IMR-90 (cell line): ENCODE data around the gene B3GNT9. TPM values are rescaled to one million over a fixed set of nuclear protein-coding genes. Genes with fewer than 3 reads are reported as not detected.

Source experiments
- ATAC-seq: fragments of 200-7000 bp; cut with Tn5 transposase; 2 replicates; pipeline ENCODE4 v1.9.1; 2020; ENCODE audit warnings: low read depth, mild to moderate bottlenecking, moderate library complexity
- BruUV-seq: library from RNA; stranded (reverse); fragments of 400-500 nt; replicated peaks from 2 replicates; lab custom pipeline; 2021; lab: Mats Ljungman, UMichigan
- CTCF ChIA-PET: fragments of 300-600 bp; formaldehyde crosslinking; extraction: SDS; loops from one replicate; lab custom pipeline; 2021; ENCODE audit warnings: antibody characterized with exemption; lab: Yijun Ruan, JAX
- POLR2A ChIA-PET: fragments of 300-600 bp; sonication (Branson Sonifier 250); formaldehyde crosslinking; loops from one replicate; lab custom pipeline; 2022; ENCODE audit warnings: antibody characterized with exemption; ENCODE audit not compliant: unreplicated experiment; lab: Charles Lee
- DNase-seq: peaks from one replicate; pipeline ENCODE4 v3.0.0; 2013
- H2AFZ ChIP-seq: replicated peaks from 2 replicates; pipeline ENCODE3; 2013; ENCODE audit warnings: low read length, mild to moderate bottlenecking; ENCODE audit not compliant: poor library complexity
- H2AK5ac ChIP-seq: 2 replicates; pipeline ENCODE4 v1.6.1; 2013; ENCODE audit warnings: low read depth, low read length, inconsistent platforms
- H2AK9ac ChIP-seq: replicated peaks from 2 replicates; pipeline ENCODE3; 2013; ENCODE audit warnings: mild to moderate bottlenecking, low read depth, low read length, moderate library complexity; ENCODE audit not compliant: poor library complexity
- H2BK120ac ChIP-seq: 2 replicates; pipeline ENCODE4 v1.6.1; 2013; ENCODE audit warnings: low read depth, low read length, inconsistent platforms
- H2BK15ac ChIP-seq: 3 replicates; pipeline ENCODE4 v1.6.1; 2013; ENCODE audit warnings: low read depth, low read length, inconsistent platforms
- H2BK20ac ChIP-seq: 2 replicates; pipeline ENCODE4 v1.6.1; 2013; ENCODE audit warnings: low read depth, mild to moderate bottlenecking, inconsistent platforms, low read length, moderate library complexity
- H2BK5ac ChIP-seq: 2 replicates; pipeline ENCODE4 v1.6.1; 2013; ENCODE audit warnings: mild to moderate bottlenecking, low read depth, low read length, inconsistent platforms; ENCODE audit not compliant: poor library complexity, severe bottlenecking
- H3K14ac ChIP-seq: replicated peaks from 2 replicates; pipeline ENCODE4 v1.6.1; 2013; ENCODE audit warnings: low read depth, low read length, inconsistent platforms
- H3K18ac ChIP-seq: 2 replicates; pipeline ENCODE4 v1.6.1; 2013; ENCODE audit warnings: low read depth, low read length, control low read depth
- H3K23ac ChIP-seq: 2 replicates; pipeline ENCODE4 v1.6.1; 2013; ENCODE audit warnings: low read depth, low read length, inconsistent platforms
- H3K27ac ChIP-seq: 2 replicates; pipeline ENCODE4 v1.5.1; 2013; ENCODE audit warnings: mild to moderate bottlenecking, control low read depth, low read length; ENCODE audit not compliant: insufficient read depth
- H3K27me3 ChIP-seq: 2 replicates; pipeline ENCODE4 v1.6.1; 2013; ENCODE audit warnings: low read length; ENCODE audit not compliant: control insufficient read depth, insufficient read depth
- H3K36me3 ChIP-seq: 2 replicates; pipeline ENCODE4 v1.6.1; 2013; ENCODE audit warnings: low read length, mixed read lengths; ENCODE audit not compliant: control insufficient read depth, insufficient read depth
- H3K4ac ChIP-seq: 2 replicates; pipeline ENCODE4 v1.6.1; 2013; ENCODE audit warnings: low read depth, low read length, inconsistent platforms
- H3K4me1 ChIP-seq: 2 replicates; pipeline ENCODE4 v1.6.1; 2013; ENCODE audit warnings: low read length, mixed read lengths; ENCODE audit not compliant: control insufficient read depth, insufficient read depth
- H3K4me2 ChIP-seq: 2 replicates; pipeline ENCODE4 v1.6.1; 2013; ENCODE audit warnings: low read depth, mild to moderate bottlenecking, control low read depth, low read length, moderate library complexity
- H3K4me3 ChIP-seq: 2 replicates; pipeline ENCODE4 v1.5.1; 2013; ENCODE audit warnings: low read depth, mild to moderate bottlenecking, control low read depth, low read length, moderate library complexity; ENCODE audit not compliant: insufficient read depth
- H3K56ac ChIP-seq: 2 replicates; pipeline ENCODE4 v1.6.1; 2013; ENCODE audit warnings: low read length, inconsistent platforms; ENCODE audit not compliant: insufficient read depth; ENCODE audit errors: extremely low read depth
- H3K79me1 ChIP-seq, 2 experiments: 2 replicates each; pipeline ENCODE4 v1.6.1; 2013; ENCODE audit warnings: low read length in 2 of 2, inconsistent platforms in 1 of 2, low read depth in 1 of 2
- H3K9ac ChIP-seq: 2 replicates; pipeline ENCODE4 v1.6.1; 2013; ENCODE audit warnings: low read depth, low read length, control low read depth
- H3K9me1 ChIP-seq: 2 replicates; pipeline ENCODE4 v1.6.1; 2013; ENCODE audit warnings: low read length, inconsistent platforms; ENCODE audit not compliant: insufficient read depth
- H3K9me3 ChIP-seq: 2 replicates; pipeline ENCODE4 v1.6.1; 2013; ENCODE audit warnings: low read length; ENCODE audit not compliant: control insufficient read depth, insufficient read depth
- H4K20me1 ChIP-seq: 2 replicates; pipeline ENCODE4 v1.6.1; 2013; ENCODE audit warnings: low read length, inconsistent platforms; ENCODE audit not compliant: insufficient read depth
- H4K5ac ChIP-seq: 2 replicates; pipeline ENCODE4 v1.6.1; 2013; ENCODE audit warnings: mild to moderate bottlenecking, low read depth, low read length, control low read depth
- H4K8ac ChIP-seq, 2 experiments: 2 replicates each; pipeline ENCODE4 v1.6.1; 2013; ENCODE audit warnings: low read depth in 2 of 2, low read length in 2 of 2, control low read depth in 1 of 2, inconsistent platforms in 1 of 2
- H4K91ac ChIP-seq: 2 replicates; pipeline ENCODE4 v1.6.1; 2013; ENCODE audit warnings: low read depth, low read length, inconsistent platforms; ENCODE audit not compliant: insufficient read depth
- CEBPB ChIP-seq: IDR thresholded peaks from 2 replicates; pipeline ENCODE4 v1.6.1; 2012; ENCODE audit warnings: low read depth, low read length, improper control_type of control experiment
- CHD1 ChIP-seq: IDR thresholded peaks from 2 replicates; pipeline ENCODE4 v1.6.1; 2012; ENCODE audit warnings: low read depth, low read length, improper control_type of control experiment
- CTCF ChIP-seq: conservative IDR thresholded peaks from 2 replicates; pipeline ENCODE4 v1.5.1; 2012; ENCODE audit warnings: mild to moderate bottlenecking, low read depth, low read length, improper control_type of control experiment
- FOS ChIP-seq: fragments of 150-350 bp; IDR thresholded peaks from 2 replicates; pipeline ENCODE4 v1.6.1; 2016; ENCODE audit warnings: low read depth, low read length
- MAFK ChIP-seq: IDR thresholded peaks from 2 replicates; pipeline ENCODE4 v1.6.1; 2012; ENCODE audit warnings: low read depth, low read length, improper control_type of control experiment
- MAZ ChIP-seq: IDR thresholded peaks from 2 replicates; pipeline ENCODE4 v1.6.1; 2012; ENCODE audit warnings: low read depth, mild to moderate bottlenecking, low read length, improper control_type of control experiment, moderate library complexity, borderline replicate concordance
- POLR2A ChIP-seq: IDR thresholded peaks from 2 replicates; pipeline ENCODE4 v1.6.1; 2012; ENCODE audit warnings: mild to moderate bottlenecking, low read depth, low read length
- RAD21 ChIP-seq: IDR thresholded peaks from 2 replicates; pipeline ENCODE4 v1.6.1; 2012; ENCODE audit warnings: low read length, improper control_type of control experiment
- RCOR1 ChIP-seq: IDR thresholded peaks from 2 replicates; pipeline ENCODE4 v1.6.1; 2012; ENCODE audit warnings: mild to moderate bottlenecking, low read length, improper control_type of control experiment; ENCODE audit not compliant: insufficient replicate concordance
- RFX5 ChIP-seq: IDR thresholded peaks from 2 replicates; pipeline ENCODE4 v1.8.0; 2012; ENCODE audit warnings: low read depth, mild to moderate bottlenecking, low read length, moderate library complexity
- SMC3 ChIP-seq: fragments of 150-350 bp; IDR thresholded peaks from 2 replicates; pipeline ENCODE4 v1.6.1; 2016; ENCODE audit warnings: low read depth, mild to moderate bottlenecking, antibody characterized with exemption, low read length, moderate library complexity
- USF2 ChIP-seq: fragments of 150-350 bp; IDR thresholded peaks from 2 replicates; pipeline ENCODE4 v1.6.1; 2017; ENCODE audit warnings: mild to moderate bottlenecking, antibody characterized with exemption, low read length, low read depth
- whole genome bisulfite sequencing, 2 experiments: methylation state at CpG; one replicate each; pipeline versions ENCODE4 v1.1.5 to v1.1.7; 2013; ENCODE audit warnings: missing lambda C conversion rate in 2 of 2; ENCODE audit not compliant: insufficient read length in 1 of 2; ENCODE audit errors: extremely low coverage in 2 of 2; 5-methylcytosine and 5-hydroxymethylcytosine counted together
- dilution Hi-C: fragments of 300-500 bp; cut with HindIII; formaldehyde crosslinking; loops from one replicate; pipeline ENCODE4 v1.14.3; 2018; ENCODE audit warnings: low sequenced_read_pairs; ENCODE audit not compliant: unreplicated experiment
- in situ Hi-C: fragments of 300-500 bp; cut with MboI; formaldehyde crosslinking; loops from 3 replicates; pipeline ENCODE4 v1.14.3; 2019; ENCODE audit warnings: low sequenced_read_pairs, inconsistent platforms, mixed read lengths
- intact Hi-C: fragments of 100-400 bp; cut with micrococcal nuclease; formaldehyde crosslinking; loops from 2 replicates; pipeline ENCODE4 v1.10.0; 2022
- polyA plus RNA-seq, 3 experiments: library from polyadenylated mRNA; depleted of rRNA; stranded (reverse); fragments of >200 nt; gene quantifications; 2 replicates each; pipeline ENCODE4 v1.2.3, GENCODE V29; 2012; ENCODE audit warnings: low replicate concordance in 1 of 3
- total RNA-seq: library from RNA; depleted of rRNA; stranded (reverse); fragments of >200 nt; gene quantifications from 2 replicates; pipeline ENCODE4 v1.2.3, GENCODE V29; 2012
- TF ChIP-seq, protein P1 (sequence below): fragments of 150-350 bp; IDR thresholded peaks from 2 replicates; pipeline ENCODE4 v1.6.1; 2016; ENCODE audit warnings: low read depth, mild to moderate bottlenecking, low read length, moderate library complexity, borderline replicate concordance

B3GNT9 gene
- total and polyA plus RNA-seq, 2 of the 4 experiments (the other 2 are of a cell fraction): 5.0 to 12.0 TPM

- Histone ChIP-seq H3K4me2 (no peak overlapping the region), H4K5ac (no peak overlapping the region), H3K9me1 (peaks cover 26% of the 10 kb centered on the region), H3K27me3 (no peaks in the 10 kb centered on the region), H4K20me1 (peaks cover 18% of the 10 kb centered on the region), H2AFZ (no peak overlapping the region), H4K91ac (no peak overlapping the region), H3K9ac (no peak overlapping the region), H3K14ac (no peak overlapping the region), H4K8ac (no peak overlapping the region), H3K4me1 (peaks cover 21% of the 10 kb centered on the region), H2BK20ac (no peak overlapping the region), H2BK120ac (no peak overlapping the region), H3K56ac (no peak overlapping the region), H3K4me3 (no peak overlapping the region), H2AK9ac (no peak overlapping the region), H3K23ac (no peak overlapping the region), H2AK5ac (no peak overlapping the region), H2BK5ac (no peak overlapping the region), H3K79me1 (peaks cover 14 to 23% of the 10 kb centered on the region in 2 experiments), H3K9me3 (no peaks in the 10 kb centered on the region), H3K4ac (no peak overlapping the region), H3K18ac (no peak overlapping the region), H2BK15ac (no peak overlapping the region), H3K27ac (no peak overlapping the region), H3K36me3 (peaks cover 4% of the 10 kb centered on the region)
- DNase-seq (no peak), ATAC-seq (no peak)
- ChIA-PET CTCF (no interaction called here), POLR2A (no interaction called here)
- in situ Hi-C loops: no loop called here
- TF ChIP-seq RFX5 (no peak), MAZ (no peak), CTCF (no peak), SMC3 (no peak), CHD1 (no peak), RCOR1 (no peak), CEBPB (no peak), FOS (no peak), MAFK (no peak), RAD21 (no peak), POLR2A (no peak), USF2 (no peak)
- TF ChIP-seq, protein P1, sequence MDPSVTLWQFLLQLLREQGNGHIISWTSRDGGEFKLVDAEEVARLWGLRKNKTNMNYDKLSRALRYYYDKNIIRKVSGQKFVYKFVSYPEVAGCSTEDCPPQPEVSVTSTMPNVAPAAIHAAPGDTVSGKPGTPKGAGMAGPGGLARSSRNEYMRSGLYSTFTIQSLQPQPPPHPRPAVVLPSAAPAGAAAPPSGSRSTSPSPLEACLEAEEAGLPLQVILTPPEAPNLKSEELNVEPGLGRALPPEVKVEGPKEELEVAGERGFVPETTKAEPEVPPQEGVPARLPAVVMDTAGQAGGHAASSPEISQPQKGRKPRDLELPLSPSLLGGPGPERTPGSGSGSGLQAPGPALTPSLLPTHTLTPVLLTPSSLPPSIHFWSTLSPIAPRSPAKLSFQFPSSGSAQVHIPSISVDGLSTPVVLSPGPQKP: no peak
- 74% methylated on average over 3 of the region's 15 CpGs; no CpG with 5 or more reads in 1 of the 2 experiments for WGBS, 2 experiments
- no TSS peak for BruUV-seq
- intact Hi-C loops: loop anchor here (10.0 kb wide), 1 partner anchor 174 kb away; no protein-coding TSS in a partner anchor
- dilution Hi-C loops: no loop called here
Measured at GRCh38 chr16:67188798-67189197, 38.0 kb upstream of the B3GNT9 start.
